GM21526 (cell line): Measurements from ENCODE around the gene CRACR2A.

Source experiments
- ATAC-seq: cut with Tn5 transposase; IDR thresholded peaks from one replicate; pipeline ENCODE4 v1.9.1; 2021; ENCODE audit warnings: moderate library complexity; ENCODE audit not compliant: unreplicated experiment, low FRiP score

Gene CRACR2A

GRCh38 chr12:3655328-3655900 is 97.5 kb downstream of the CRACR2A start:
- no peak for ATAC-seq

- no peak for ATAC-seq
Observed at GRCh38 chr12:3651585-3652424, 101.1 kb downstream of the CRACR2A start.

GRCh38 chr12:3647504-3647903 is 105.4 kb downstream of the CRACR2A start:
- ATAC-seq: no peak

GRCh38 chr12:3646561-3647241 is 106.2 kb downstream of the CRACR2A start:
- no peak for ATAC-seq

GRCh38 chr12:3645091-3645490 is 107.8 kb downstream of the CRACR2A start:
- ATAC-seq: no peak

GRCh38 chr12:3644104-3644503 is 108.8 kb downstream of the CRACR2A start:
- no peak for ATAC-seq

- no peak for ATAC-seq
Observed at GRCh38 chr12:3641428-3642018, 111.4 kb downstream of the CRACR2A start.

- ATAC-seq: no peak
Observed at GRCh38 chr12:3636328-3636727, 116.6 kb downstream of the CRACR2A start.

GRCh38 chr12:3634348-3634747 is 118.6 kb downstream of the CRACR2A start:
- no peak for ATAC-seq

GRCh38 chr12:3633396-3633795 is 119.5 kb downstream of the CRACR2A start:
- no peak for ATAC-seq

GRCh38 chr12:3632754-3633153 is 120.2 kb downstream of the CRACR2A start:
- ATAC-seq: no peak

- no peak for ATAC-seq
Observed at GRCh38 chr12:3632256-3632655, 120.7 kb downstream of the CRACR2A start.

- no peak for ATAC-seq
Observed at GRCh38 chr12:3631759-3632158, 121.2 kb downstream of the CRACR2A start.

GRCh38 chr12:3631272-3631637 is 121.7 kb downstream of the CRACR2A start:
- ATAC-seq: no peak

- ATAC-seq: no peak
Observed at GRCh38 chr12:3630621-3631271, 122.2 kb downstream of the CRACR2A start.

- no peak for ATAC-seq
Observed at GRCh38 chr12:3630111-3630510, 122.8 kb downstream of the CRACR2A start.

GRCh38 chr12:3629057-3629830 is 123.7 kb downstream of the CRACR2A start:
- ATAC-seq: no peak

- ATAC-seq: no peak
Observed at GRCh38 chr12:3628629-3629028, 124.3 kb downstream of the CRACR2A start.

GRCh38 chr12:3627336-3627735 is 125.6 kb downstream of the CRACR2A start:
- no peak for ATAC-seq

- no peak for ATAC-seq
Observed at GRCh38 chr12:3624273-3624672, 128.6 kb downstream of the CRACR2A start.
